ENCODE measurements around the gene KIFAP3.

DNA sequence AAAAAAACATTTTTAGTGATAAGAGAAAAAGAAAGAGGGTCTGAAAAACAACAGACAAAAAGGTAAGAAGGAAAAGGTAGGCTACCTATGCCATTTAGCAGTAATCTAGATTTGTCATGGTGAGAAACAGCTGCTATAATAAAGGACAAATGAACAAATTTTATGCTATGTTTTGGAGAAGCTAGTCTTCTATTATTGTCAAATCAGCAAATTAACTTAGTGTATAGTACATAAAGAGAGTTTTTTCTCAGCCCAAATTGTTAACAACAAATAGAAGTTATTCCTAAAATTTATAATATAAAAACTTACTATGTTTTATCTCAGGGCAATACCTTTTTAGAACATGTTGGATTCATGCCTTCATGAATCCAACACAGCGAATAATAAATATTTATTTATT is 88.7 kb downstream of the KIFAP3 start:
- no peak for TF ChIP-seq RAD21 (IDR thresholded peaks at IDR 0.05; ENCODE audit: low read depth)
- TF ChIP-seq, protein P1, sequence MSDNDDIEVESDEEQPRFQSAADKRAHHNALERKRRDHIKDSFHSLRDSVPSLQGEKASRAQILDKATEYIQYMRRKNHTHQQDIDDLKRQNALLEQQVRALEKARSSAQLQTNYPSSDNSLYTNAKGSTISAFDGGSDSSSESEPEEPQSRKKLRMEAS (IDR thresholded peaks at IDR 0.05), result no peak
- TF ChIP-seq TEAD4 (IDR thresholded peaks at IDR 0.05), result no peak
- TF ChIP-seq EP300 (IDR thresholded peaks at IDR 0.05; ENCODE audit: borderline replicate concordance), result no peak
- TF ChIP-seq, protein P2, sequence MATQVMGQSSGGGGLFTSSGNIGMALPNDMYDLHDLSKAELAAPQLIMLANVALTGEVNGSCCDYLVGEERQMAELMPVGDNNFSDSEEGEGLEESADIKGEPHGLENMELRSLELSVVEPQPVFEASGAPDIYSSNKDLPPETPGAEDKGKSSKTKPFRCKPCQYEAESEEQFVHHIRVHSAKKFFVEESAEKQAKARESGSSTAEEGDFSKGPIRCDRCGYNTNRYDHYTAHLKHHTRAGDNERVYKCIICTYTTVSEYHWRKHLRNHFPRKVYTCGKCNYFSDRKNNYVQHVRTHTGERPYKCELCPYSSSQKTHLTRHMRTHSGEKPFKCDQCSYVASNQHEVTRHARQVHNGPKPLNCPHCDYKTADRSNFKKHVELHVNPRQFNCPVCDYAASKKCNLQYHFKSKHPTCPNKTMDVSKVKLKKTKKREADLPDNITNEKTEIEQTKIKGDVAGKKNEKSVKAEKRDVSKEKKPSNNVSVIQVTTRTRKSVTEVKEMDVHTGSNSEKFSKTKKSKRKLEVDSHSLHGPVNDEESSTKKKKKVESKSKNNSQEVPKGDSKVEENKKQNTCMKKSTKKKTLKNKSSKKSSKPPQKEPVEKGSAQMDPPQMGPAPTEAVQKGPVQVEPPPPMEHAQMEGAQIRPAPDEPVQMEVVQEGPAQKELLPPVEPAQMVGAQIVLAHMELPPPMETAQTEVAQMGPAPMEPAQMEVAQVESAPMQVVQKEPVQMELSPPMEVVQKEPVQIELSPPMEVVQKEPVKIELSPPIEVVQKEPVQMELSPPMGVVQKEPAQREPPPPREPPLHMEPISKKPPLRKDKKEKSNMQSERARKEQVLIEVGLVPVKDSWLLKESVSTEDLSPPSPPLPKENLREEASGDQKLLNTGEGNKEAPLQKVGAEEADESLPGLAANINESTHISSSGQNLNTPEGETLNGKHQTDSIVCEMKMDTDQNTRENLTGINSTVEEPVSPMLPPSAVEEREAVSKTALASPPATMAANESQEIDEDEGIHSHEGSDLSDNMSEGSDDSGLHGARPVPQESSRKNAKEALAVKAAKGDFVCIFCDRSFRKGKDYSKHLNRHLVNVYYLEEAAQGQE (IDR thresholded peaks at IDR 0.05; ENCODE audit: low read depth), result no peak
- TF ChIP-seq EGR1 (IDR thresholded peaks at IDR 0.05), result no peak
- TF ChIP-seq YY1 (IDR thresholded peaks at IDR 0.05; ENCODE audit: low read depth), result no peak
- no peak for TF ChIP-seq TCF12 (IDR thresholded peaks at IDR 0.05; ENCODE audit: low read depth)

Data from Ishikawa (cell line).